ENCODE measurements around the gene SPATA7.

DNA sequence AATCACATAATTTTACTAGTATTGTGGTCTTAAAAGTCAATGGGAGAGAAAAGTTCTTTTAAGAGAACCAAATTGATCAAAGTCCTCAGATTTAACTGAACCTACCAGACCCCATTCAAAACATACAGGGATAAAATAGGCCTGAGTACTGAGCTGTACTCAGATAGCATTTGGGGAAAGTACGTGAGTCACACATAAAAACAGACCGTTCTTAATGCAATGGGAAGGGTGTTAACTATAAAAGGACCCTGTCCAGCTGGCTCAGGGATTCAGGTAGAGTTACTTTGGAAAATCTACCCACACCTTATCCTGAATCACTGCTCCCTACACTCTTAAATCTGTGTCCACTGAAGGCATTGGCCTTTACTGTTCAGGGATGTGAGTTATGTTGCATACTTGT, 91.4 kb downstream of the SPATA7 start:
- TF ChIP-seq, protein P1, sequence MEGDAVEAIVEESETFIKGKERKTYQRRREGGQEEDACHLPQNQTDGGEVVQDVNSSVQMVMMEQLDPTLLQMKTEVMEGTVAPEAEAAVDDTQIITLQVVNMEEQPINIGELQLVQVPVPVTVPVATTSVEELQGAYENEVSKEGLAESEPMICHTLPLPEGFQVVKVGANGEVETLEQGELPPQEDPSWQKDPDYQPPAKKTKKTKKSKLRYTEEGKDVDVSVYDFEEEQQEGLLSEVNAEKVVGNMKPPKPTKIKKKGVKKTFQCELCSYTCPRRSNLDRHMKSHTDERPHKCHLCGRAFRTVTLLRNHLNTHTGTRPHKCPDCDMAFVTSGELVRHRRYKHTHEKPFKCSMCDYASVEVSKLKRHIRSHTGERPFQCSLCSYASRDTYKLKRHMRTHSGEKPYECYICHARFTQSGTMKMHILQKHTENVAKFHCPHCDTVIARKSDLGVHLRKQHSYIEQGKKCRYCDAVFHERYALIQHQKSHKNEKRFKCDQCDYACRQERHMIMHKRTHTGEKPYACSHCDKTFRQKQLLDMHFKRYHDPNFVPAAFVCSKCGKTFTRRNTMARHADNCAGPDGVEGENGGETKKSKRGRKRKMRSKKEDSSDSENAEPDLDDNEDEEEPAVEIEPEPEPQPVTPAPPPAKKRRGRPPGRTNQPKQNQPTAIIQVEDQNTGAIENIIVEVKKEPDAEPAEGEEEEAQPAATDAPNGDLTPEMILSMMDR (IDR thresholded peaks at IDR 0.05): no peak
- no peak for TF ChIP-seq POLR2AphosphoS5 (IDR thresholded peaks at IDR 0.05)
- TF ChIP-seq EP300 (IDR thresholded peaks at IDR 0.05; ENCODE audit: low read depth): no peak

Data from transverse colon (tissue), 4 donors.